ENCODE data around the gene UHRF1.
A peak's percentile ranks its signal among the peaks of the same experiment; 100 is the strongest.
"Not testable (repeated sequence)": the region's sequence is repeated elsewhere in the genome, so short reads cannot be mapped to it uniquely, and the experiment has no call there.

Gene UHRF1

DNA sequence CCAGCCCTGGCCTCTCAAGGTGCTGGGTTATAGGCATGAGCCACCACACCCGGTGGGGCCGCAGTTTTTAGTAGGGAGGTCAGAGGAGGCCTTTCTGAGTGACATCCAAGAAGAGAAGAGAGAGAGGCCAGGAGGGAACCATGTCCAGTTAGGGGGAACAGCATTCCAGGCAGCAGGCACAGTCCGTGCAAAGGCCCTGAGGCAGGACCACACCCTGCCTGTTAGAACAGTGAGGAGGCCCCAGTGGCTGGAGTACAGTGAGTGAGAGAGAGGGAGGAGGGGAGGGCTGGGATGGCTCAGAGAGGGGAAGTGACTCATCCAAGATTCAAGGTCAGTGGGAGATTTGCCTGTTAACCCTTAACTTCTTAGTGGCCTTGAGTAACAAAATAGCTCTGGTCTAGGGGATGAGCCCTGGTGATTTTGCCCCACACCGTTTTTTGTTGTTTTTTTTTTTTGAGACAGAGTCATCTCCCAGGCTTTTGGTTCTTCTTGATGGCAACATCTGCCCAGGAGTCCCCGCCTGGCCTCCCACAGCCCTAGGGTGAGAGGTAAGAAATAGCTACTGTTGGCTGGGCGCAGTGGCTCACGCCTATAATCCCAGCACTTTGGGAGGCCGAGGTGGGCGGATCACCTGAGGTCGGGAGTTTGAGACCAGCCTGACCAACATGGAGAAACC is 39.1 kb upstream of the UHRF1 start:
- no peak for DNase-seq (ENCODE audit: low spot score)

DNA sequence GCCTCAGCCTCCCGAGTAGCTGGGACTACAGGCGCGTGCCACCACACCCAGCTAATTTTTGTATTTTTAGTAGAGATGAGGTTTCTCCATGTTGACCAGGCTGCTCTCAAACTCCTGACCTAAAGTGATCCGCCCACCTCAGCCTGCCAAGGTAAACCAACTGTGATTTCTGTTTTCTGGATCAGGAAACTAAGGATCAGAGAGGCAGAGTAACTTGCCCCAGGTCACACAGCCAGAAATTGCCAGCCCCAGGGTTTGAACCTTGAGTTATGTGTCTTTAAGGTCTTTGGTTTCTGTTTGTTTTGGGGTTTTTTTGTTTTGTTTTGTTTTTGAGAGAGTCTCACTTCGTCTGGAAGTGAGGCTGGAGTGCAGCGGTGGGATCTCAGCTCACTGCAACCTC is 37.6 kb upstream of the UHRF1 start:
- H3K4me3 ChIP-seq, result no peak overlapping the region
- DNase-seq (ENCODE audit: low spot score), result no peak
- TF ChIP-seq, protein P1, sequence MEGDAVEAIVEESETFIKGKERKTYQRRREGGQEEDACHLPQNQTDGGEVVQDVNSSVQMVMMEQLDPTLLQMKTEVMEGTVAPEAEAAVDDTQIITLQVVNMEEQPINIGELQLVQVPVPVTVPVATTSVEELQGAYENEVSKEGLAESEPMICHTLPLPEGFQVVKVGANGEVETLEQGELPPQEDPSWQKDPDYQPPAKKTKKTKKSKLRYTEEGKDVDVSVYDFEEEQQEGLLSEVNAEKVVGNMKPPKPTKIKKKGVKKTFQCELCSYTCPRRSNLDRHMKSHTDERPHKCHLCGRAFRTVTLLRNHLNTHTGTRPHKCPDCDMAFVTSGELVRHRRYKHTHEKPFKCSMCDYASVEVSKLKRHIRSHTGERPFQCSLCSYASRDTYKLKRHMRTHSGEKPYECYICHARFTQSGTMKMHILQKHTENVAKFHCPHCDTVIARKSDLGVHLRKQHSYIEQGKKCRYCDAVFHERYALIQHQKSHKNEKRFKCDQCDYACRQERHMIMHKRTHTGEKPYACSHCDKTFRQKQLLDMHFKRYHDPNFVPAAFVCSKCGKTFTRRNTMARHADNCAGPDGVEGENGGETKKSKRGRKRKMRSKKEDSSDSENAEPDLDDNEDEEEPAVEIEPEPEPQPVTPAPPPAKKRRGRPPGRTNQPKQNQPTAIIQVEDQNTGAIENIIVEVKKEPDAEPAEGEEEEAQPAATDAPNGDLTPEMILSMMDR (IDR thresholded peaks at IDR 0.05), result no peak
- no peak overlapping the region for H3K27ac ChIP-seq

More for the DNA sequence above, 39.1 kb upstream of the UHRF1 start:
- Histone ChIP-seq H3K4me3 (no peak overlapping the region), H3K27ac (no peak overlapping the region)
- TF ChIP-seq, protein P1 (IDR thresholded peaks at IDR 0.05), result no peak

DNA sequence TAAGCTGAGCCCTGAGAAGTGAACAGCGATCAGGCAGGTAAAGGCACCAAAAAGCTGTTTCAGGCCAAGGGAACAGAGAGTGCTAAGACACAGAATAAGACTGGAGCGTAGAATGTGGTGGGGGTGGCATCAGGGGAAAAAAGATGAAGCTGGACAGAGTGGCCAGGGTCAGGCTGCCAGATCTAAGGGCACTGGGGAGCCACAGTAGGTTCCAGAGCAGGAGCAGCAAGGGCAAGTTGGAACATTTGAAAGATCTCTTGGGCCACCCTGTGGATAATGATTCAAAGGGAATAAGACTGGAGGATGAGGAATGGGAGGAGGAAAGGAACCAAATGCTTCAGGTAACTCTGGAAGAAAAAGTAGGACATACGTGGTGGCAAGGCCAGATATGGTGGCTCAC is 35.4 kb upstream of the UHRF1 start:
- TF ChIP-seq, protein P1 (IDR thresholded peaks at IDR 0.05), result no peak
- H3K27ac ChIP-seq, result no peak overlapping the region
- no peak overlapping the region for H3K4me3 ChIP-seq
- DNase-seq (ENCODE audit: low spot score), result no peak

DNA sequence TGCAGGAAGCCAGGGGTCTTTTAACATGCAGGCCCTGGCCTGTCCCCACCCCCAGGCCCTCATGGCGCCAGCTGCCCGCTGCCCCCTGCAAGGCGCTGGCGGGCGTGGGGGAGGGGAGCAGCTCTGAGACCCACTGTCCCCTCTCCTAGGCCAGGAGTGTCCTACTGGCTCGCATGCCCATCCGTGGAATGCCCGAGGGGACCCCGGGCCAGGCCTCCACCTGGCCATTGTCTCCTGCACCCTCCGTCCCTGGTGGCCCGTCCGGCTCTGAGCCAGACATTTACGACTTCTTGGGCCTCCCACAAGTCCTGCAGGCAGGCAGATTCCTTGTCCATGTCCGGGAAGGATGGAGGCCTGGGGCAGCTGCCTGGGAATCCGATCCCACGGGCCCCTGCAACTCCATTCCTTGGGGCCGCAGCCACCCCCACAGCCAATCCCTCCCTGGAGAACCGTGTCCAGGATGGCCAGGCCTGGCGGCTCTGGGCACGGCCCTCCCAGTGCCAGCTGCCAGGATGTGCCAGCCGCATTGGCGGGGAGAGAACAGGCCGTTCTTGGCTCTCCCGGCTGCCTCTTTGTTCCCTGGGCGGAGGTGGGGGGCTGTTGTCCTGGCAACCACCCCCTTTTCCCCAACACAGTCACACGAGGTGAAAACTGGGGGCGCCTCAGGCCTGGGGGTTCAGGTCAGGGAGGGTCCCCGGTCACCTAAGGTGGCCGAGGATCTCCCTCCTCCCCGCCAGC is 31.4 kb upstream of the UHRF1 start:
- peak; percentile 82 for DNase-seq (ENCODE audit: low spot score)
- TF ChIP-seq, protein P1 (IDR thresholded peaks at IDR 0.05), result no peak
- H3K4me3 ChIP-seq, result peak overlapping the region; percentile 37
- H3K27ac ChIP-seq, result peak overlapping the region; percentile 34 to 66

DNA sequence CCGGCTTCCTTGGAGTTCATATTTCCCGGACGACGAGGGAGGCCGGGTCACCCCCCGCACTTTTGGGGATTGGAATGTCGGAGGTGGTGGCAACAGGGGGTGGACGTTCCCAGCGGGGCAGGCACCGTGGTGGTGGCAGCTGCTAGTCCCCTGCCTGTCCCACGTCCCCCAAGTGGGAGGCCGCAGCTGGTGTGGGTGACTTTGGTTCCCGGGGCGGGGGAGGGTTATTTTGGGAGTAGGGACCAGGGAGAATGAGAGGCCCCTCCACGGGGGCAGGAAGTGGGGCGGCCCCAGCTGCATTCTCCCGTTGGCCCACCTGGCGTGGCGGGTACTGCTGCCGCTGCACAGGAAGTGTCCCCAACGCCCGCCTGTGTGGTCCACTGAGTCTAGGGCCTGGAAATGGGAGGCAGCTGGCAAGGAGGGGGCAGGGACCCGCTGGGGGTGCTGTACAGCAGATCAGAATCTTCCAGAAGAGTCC is 30.8 kb upstream of the UHRF1 start:
- peak overlapping the region; percentile 37 for H3K4me3 ChIP-seq
- TF ChIP-seq, protein P1 (IDR thresholded peaks at IDR 0.05), result no peak
- peak overlapping the region; percentile 28 to 66 for H3K27ac ChIP-seq
- no peak for DNase-seq (ENCODE audit: low spot score)

DNA sequence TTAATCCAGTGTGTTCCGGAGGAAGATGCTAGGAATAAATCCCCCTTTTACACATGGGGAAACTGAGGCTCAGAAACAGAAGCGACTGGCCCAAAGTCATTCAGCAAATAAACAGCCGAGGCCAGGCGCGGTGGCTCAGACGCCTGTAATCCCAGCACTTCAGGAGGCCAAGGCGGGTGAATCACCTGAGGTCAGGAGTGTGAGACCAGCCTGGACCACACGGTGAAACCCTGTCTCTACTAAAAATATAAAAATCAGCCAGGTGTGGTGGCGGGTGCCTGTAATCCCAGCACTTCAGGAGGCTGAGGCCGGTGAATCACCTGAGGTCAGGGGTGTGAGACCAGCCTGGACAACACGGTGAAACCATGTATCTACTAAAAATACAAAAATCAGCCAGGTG is 30.3 kb upstream of the UHRF1 start:
- TF ChIP-seq, protein P1 (IDR thresholded peaks at IDR 0.05), result no peak
- DNase-seq (ENCODE audit: low spot score), result no peak
- Histone ChIP-seq H3K4me3 (no peak overlapping the region), H3K27ac (no peak overlapping the region)

DNA sequence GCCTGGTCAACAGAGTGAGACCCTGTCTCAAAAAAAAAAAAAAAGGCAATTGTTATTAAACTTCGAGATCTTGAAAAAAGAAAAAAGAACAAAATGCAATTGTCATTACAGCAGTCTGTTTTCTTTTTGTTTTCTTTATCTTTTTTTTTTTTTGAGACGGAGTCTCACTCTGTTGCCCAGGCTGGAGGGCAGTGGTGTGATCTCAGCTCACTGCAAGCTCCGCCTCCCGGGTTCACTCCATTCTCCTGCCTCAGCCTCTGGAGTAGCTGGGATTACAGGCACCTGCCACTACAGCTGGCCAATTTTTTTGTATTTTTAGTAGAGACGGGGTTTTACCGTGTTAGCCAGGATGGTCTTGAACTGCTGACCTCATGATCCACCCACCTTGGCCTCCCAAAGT is 26.4 kb upstream of the UHRF1 start:
- H3K27ac ChIP-seq; H3K4me3 ChIP-seq; DNase-seq (ENCODE audit: low spot score): not testable (repeated sequence)

DNA sequence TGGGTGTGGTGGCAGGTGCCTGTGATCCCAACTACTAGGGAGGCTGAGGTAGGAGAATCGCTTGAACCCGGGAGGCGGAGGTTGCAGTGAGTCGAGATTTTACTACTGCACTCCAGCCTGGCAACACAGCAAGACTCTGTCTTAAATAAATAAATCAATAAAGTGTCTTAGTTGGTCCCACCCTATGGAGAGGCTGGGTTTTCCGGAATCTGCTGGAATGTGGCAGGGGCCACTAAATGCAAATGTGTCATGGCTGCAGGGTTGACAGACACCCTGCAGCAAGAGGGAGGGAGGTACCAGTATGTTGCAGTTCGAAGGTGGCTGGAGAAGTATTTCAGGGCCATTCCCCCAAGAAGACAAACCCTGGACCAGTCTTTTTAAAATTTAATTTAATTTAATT is 24.3 kb upstream of the UHRF1 start:
- H3K27ac ChIP-seq; DNase-seq (ENCODE audit: low spot score); H3K4me3 ChIP-seq: not testable (repeated sequence)

DNA sequence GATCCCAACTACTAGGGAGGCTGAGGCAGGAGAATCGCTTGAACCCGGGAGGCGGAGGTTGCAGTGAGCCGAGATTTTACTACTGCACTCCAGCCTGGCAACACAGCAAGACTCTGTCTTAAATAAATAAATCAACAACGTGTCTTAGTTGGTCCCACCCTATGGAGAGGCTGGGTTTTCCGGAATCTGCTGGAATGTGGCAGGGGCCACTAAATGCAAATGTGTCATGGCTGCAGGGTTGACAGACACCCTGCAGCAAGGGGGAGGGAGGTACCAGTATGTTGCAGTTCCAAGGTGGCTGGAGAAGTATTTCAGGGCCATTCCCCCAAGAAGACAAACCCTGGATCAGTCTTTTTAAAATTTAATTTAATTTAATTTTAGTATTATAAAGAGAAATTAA is 21.5 kb upstream of the UHRF1 start:
- not testable (repeated sequence) for H3K4me3 ChIP-seq, H3K27ac ChIP-seq

More for the DNA sequence above, 21.5 kb upstream of the UHRF1 start:
- not testable (repeated sequence) for DNase-seq (ENCODE audit: low spot score)
